Measurements from ENCODE around the gene PICK1. TPM values are rescaled to one million over a fixed set of nuclear protein-coding genes. Genes with fewer than 3 reads are reported as not detected.

The PICK1 gene
- total RNA-seq, 2 donors from 2014 or later: 33.9 to 56.2 TPM

DNA sequence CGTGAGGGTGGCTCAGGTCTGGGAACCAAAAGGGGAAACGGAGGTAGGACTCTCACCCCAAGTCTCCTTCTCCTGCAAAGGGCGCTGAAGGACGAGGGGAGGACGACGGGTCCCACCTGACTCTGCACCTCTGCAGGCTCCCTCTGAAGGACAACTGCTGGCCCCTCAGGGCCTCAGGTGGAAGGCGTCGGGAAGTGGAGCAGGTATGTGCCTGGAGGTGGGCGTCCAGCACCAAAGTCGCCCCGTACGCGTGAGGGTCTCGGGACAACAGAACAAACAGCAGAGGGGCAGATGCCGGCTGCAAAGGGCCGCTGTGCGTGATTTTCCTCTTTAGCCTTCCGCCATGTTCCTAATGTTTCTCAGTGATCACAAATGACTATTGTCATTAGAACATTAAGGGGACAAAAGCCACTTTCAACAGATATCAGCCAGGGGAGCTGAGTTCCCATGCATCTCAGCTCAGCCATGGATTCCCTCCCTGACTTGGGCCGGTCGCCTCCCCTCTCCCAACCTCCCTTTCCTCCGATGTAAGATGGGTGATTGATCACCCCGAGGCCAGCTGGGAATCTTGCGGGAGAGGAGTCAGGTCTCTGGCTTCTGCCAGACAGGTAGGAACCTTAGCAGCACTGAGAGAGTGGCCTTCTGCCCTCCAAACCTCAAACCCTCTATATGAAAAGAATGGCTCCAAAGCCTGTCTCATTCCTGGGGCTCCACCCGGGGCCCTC, 25.9 kb downstream of the PICK1 start:
- Histone ChIP-seq H3K4me1 (ENCODE audit: control insufficient read depth in 1 of 2, low read depth in 2 of 2) (peaks cover 12 to 28% of the 10 kb centered on the region in 2 donors), H3K4me3 (no peak overlapping the region), H3K36me3 (no peaks in the 10 kb centered on the region), H3K9me3 (no peaks in the 10 kb centered on the region), H3K27ac (no peak overlapping the region), H3K27me3 (replicated peaks; ENCODE audit: insufficient read depth) (no peaks in the 10 kb centered on the region)
- ATAC-seq (ENCODE audit: insufficient number of reproducible peaks, low FRiP score, low read depth) (no peak), DNase-seq (ENCODE audit: low spot score) (no peak)
- TF ChIP-seq, protein P1, sequence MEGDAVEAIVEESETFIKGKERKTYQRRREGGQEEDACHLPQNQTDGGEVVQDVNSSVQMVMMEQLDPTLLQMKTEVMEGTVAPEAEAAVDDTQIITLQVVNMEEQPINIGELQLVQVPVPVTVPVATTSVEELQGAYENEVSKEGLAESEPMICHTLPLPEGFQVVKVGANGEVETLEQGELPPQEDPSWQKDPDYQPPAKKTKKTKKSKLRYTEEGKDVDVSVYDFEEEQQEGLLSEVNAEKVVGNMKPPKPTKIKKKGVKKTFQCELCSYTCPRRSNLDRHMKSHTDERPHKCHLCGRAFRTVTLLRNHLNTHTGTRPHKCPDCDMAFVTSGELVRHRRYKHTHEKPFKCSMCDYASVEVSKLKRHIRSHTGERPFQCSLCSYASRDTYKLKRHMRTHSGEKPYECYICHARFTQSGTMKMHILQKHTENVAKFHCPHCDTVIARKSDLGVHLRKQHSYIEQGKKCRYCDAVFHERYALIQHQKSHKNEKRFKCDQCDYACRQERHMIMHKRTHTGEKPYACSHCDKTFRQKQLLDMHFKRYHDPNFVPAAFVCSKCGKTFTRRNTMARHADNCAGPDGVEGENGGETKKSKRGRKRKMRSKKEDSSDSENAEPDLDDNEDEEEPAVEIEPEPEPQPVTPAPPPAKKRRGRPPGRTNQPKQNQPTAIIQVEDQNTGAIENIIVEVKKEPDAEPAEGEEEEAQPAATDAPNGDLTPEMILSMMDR (IDR thresholded peaks at IDR 0.05): no peak

DNA sequence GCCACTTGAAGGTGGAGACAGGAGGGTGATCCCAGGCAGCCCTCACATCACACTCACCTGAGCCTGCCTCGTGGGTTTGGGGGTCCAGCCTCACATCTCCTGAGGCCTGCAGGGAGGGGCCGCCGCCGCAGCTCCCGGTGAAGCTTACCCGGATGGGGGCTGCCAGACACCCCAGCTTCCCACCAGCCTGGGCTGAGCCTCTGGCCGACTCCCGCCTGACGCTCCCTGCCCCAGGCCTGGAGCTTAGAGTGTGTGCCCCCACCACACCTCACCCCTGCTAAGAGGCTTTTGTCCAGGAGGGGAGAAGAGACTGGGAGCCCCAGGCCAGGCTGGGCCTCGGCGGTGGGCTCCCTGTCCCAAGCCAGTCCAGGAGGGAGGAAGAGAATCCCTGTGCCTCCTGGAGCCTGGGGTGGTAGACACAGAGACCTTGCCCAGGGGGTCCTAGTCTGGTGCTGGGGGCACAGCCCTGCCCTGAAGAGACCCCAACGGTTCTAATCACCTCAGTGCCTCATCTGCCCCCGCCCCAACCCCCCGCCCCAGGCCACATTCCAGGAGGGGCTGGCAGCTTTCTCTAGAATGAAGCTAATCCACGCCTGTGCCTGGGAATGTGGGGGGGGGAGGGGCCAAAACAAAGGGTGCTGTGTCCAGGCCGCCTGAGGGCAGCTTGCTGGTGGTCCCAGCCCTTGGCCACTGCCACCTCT, 26.9 kb downstream of the PICK1 start, which contains the start of gene SLC16A8:
Gene SLC16A8 (minus strand): TSS at position 254 of the 701 bp plus-strand sequence. CDS start 1,311 bp downstream, outside the sequence.
- DNase-seq (ENCODE audit: low spot score): no peak
- TF ChIP-seq, protein P1 (IDR thresholded peaks at IDR 0.05): no peak
- no peak for ATAC-seq (ENCODE audit: insufficient number of reproducible peaks, low FRiP score, low read depth)
- H3K27me3 ChIP-seq (replicated peaks; ENCODE audit: insufficient read depth): no peaks in the 10 kb centered on the region
- H3K27ac ChIP-seq: no peak within 1 kb of the TSS
- H3K4me3 ChIP-seq: no peak within 1 kb of the TSS
- H3K36me3 ChIP-seq: no peaks in the 10 kb centered on the region
- no peaks in the 10 kb centered on the region for H3K9me3 ChIP-seq
- peaks cover 16 to 36% of the 10 kb centered on the region in 2 donors for H3K4me1 ChIP-seq (ENCODE audit: control insufficient read depth in 1 of 2, low read depth in 2 of 2)

DNA sequence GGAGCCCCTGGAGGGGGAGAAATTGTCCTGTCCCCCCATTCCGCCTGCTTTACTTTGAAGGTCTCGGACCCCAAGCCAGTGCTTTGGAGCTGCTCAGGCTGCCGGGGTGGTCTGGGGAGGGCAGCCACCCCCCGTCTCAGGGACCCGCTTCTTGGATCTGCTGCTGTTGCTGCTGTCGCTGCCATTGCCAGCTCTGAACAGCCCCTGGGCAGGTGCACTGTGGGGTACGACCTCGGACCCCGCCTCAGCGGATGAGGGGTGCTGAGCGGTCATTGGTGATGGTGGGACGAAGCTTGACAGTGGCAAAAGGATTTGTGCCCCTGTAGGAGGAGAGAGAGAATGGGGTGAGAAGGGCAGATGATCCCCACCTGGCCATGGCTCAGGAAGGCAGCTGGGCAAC, 27.9 kb downstream of the PICK1 start:
- peaks cover 16 to 36% of the 10 kb centered on the region in 2 donors for H3K4me1 ChIP-seq (ENCODE audit: control insufficient read depth in 1 of 2, low read depth in 2 of 2)
- no peak for ATAC-seq (ENCODE audit: insufficient number of reproducible peaks, low FRiP score, low read depth)

DNA sequence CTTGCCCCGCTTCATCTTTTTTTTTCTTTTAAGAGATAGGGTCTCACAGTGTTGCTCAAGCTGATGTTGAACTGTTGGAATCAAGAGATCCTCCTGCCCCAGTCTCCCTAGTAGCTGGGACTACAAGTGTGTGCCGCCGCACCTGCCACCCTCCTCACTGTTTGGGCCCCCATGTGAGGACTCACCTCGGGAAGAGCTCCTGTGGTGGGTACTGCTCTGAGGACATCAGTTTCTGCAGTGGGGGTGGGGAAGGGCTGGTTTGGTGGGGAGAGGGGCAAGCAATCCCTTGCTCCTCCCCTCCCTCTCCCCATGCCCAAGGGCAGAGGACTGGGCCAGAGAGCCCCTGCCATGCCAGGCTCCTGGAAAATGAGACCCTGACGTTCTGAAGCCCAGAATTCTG, 28.3 kb downstream of the PICK1 start:
- no peak overlapping the region for H3K27ac ChIP-seq
- no peaks in the 10 kb centered on the region for H3K27me3 ChIP-seq (replicated peaks; ENCODE audit: insufficient read depth)
- ATAC-seq (ENCODE audit: insufficient number of reproducible peaks, low FRiP score, low read depth): no peak
- H3K9me3 ChIP-seq: no peaks in the 10 kb centered on the region
- no peak for DNase-seq (ENCODE audit: low spot score)
- TF ChIP-seq, protein P1 (IDR thresholded peaks at IDR 0.05): no peak
- H3K36me3 ChIP-seq: no peaks in the 10 kb centered on the region
- peaks cover 15 to 35% of the 10 kb centered on the region in 2 donors for H3K4me1 ChIP-seq (ENCODE audit: control insufficient read depth in 1 of 2, low read depth in 2 of 2)
- H3K4me3 ChIP-seq: no peak overlapping the region

More for the DNA sequence above, 27.9 kb downstream of the PICK1 start:
- no peak overlapping the region for H3K27ac ChIP-seq
- no peaks in the 10 kb centered on the region for H3K9me3 ChIP-seq
- H3K4me3 ChIP-seq: no peak overlapping the region
- no peak for DNase-seq (ENCODE audit: low spot score)
- no peaks in the 10 kb centered on the region for H3K36me3 ChIP-seq
- TF ChIP-seq, protein P1 (IDR thresholded peaks at IDR 0.05): no peak
- H3K27me3 ChIP-seq (replicated peaks; ENCODE audit: insufficient read depth): no peaks in the 10 kb centered on the region
